Heart left ventricle (tissue), 13 donors: ENCODE results near the gene MGAT4A.

Experiments
- POLR2A ChIP-seq, 2 donors: fragments of 450-650 bp; IDR thresholded peaks; one replicate each; pipeline ENCODE4 v1.6.1; 2017; ENCODE audit warnings: antibody characterized with exemption in 2 of 2, mild to moderate bottlenecking in 2 of 2, moderate library complexity in 2 of 2
- TF ChIP-seq, protein P1 (sequence below), 12 donors: fragments of 200-600 bp; sonication (generic) in 4 of 12; IDR thresholded peaks; one replicate each; pipeline versions ENCODE4 v1.5.0 to v1.8.0; 2018 to 2022; ENCODE audit warnings: antibody characterized with exemption in 12 of 12, mild to moderate bottlenecking in 5 of 12
- donor health status: ischemic (EF 13 %, LVEDD 7.1; RV severe dilation, severe dysfunction).
- donor health status: DM: no; HTN: yes; CAD: no.
- donor health status: DM: no; HTN: no; CAD: no.
- donor health status: ischemic (EF 25% LVEDD 6.9; RV normal size, moderate dysfunction).
- donor health status: ischemic (EF 25% LVEDD 5.7; RV mildly dilated, moderate dysfunction).
- donor health status: ischemic (EF 35%, LVEDD 5.7; RV mildly dilated, moderate dysfunction).
- donor health status: nonischemic (EF 11% LVEDD 7.7; RV severe dilation, severe dysfunction).
- donor health status: DM: yes; HTN: yes; CAD: no.
- donor health status: PGD.
- donor health status: ischemic (EF 29% LVEDD 5.4; RV normal size, mild dysfunction).
- donor health status: nonischemic (EF 23%, LVEDD 6.1; RV moderate dilation, normal function).

DNA sequence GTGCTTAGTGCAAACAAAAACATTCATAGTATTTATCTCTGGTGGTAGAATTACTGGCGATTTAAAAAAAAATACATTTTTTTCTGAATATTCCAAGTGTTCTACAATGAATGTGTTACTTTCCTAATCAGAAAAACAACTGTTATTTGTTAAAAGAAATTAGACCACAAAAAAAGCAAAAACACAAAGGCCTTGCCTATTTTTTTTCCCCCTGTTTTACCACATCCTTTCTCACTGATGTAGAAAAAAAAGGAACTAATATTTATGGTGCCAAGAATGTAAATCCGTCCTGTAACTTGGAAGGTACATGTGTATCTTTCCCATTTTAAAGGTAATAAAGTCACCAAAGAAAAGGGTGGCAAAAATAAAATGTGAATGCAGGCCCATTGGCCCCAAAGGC, 28.4 kb upstream of the MGAT4A start:
- TF ChIP-seq POLR2A (IDR thresholded peaks at IDR 0.05) = no peak
- TF ChIP-seq, protein P1, sequence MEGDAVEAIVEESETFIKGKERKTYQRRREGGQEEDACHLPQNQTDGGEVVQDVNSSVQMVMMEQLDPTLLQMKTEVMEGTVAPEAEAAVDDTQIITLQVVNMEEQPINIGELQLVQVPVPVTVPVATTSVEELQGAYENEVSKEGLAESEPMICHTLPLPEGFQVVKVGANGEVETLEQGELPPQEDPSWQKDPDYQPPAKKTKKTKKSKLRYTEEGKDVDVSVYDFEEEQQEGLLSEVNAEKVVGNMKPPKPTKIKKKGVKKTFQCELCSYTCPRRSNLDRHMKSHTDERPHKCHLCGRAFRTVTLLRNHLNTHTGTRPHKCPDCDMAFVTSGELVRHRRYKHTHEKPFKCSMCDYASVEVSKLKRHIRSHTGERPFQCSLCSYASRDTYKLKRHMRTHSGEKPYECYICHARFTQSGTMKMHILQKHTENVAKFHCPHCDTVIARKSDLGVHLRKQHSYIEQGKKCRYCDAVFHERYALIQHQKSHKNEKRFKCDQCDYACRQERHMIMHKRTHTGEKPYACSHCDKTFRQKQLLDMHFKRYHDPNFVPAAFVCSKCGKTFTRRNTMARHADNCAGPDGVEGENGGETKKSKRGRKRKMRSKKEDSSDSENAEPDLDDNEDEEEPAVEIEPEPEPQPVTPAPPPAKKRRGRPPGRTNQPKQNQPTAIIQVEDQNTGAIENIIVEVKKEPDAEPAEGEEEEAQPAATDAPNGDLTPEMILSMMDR (IDR thresholded peaks at IDR 0.05) = no peak
